ENCODE measurements around the gene TRIM72. TPM values are rescaled to one million over a fixed set of nuclear protein-coding genes. Genes with fewer than 3 reads are reported as not detected.

The TRIM72 gene
- total and polyA plus RNA-seq, 8 donors: under 0.01 to 0.15 (median 0.10) TPM; not detected in 5

- intact Hi-C loops (cut with DNase I; ENCODE audit: low total_unique reads): no loop called here
- no peak for DNase-seq
- peaks cover 0 to under 1% (median 0%) of the 10 kb centered on the region in 4 donors for H3K4me1 ChIP-seq
- peaks cover 0 to 38% (median 2%) of the 10 kb centered on the region in 3 donors for H3K27me3 ChIP-seq
- no peak for TF ChIP-seq POLR2A (IDR thresholded peaks at IDR 0.05)
- no peak for TF ChIP-seq CTCF (IDR thresholded peaks at IDR 0.05)
- TF ChIP-seq POLR2AphosphoS5 (IDR thresholded peaks at IDR 0.05): no peak
- H3K36me3 ChIP-seq: peaks cover 0 to 9% (median 0%) of the 10 kb centered on the region in 4 donors
- WGBS, 5 donors: 81 to 86% (median 83%) methylated on average over 5 of the region's 5 CpGs
- H3K27ac ChIP-seq: no peak overlapping the region
- H3K4me3 ChIP-seq: no peak overlapping the region
- no peaks in the 10 kb centered on the region for H3K9me3 ChIP-seq
These were observed 56.9 kb downstream of the TRIM72 start for GRCh38 chr16:31270795-31271194.

DNA sequence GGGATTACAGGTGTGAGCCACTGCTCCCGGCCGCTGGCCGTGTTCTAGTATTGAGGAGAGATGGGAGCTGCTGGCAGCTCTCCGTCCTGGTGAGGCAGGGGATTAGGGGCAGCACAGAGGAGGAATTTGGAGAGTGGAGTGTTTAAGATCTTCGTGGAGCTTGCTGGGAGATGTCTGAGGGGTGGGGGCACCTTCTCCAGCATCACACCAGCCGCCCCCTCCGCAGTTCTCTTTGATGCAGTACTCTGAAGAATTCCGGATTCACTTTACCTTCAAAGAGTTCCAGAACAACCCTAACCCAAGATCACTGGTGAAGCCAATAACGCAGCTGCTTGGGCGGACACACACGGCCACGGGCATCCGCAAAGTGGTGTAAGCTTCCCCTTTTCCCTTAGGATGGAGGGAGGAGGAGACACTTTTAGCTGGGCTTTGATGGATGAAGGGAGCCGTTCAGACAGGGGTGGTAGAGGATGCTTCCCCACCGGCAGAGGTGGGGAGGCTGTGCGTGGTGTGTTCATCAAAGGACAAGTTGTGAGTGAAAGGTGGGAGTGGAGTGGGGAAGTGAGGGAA lies 57.8 kb downstream of the TRIM72 start:
- WGBS, 5 donors: 67 to 81% (median 71%) methylated on average over 16 of the region's 16 CpGs
- H3K36me3 ChIP-seq: peaks cover 0 to 9% (median 0%) of the 10 kb centered on the region in 4 donors

GRCh38 chr16:31273187-31273586 lies 59.3 kb downstream of the TRIM72 start:
- H3K27me3 ChIP-seq: peaks cover 0 to 22% (median 0%) of the 10 kb centered on the region in 3 donors
- DNase-seq: no peak
- TF ChIP-seq POLR2A (IDR thresholded peaks at IDR 0.05) (no peak), CTCF (IDR thresholded peaks at IDR 0.05) (no peak), EP300 (IDR thresholded peaks at IDR 0.05) (no peak), POLR2AphosphoS5 (IDR thresholded peaks at IDR 0.05) (no peak)
- 85 to 91% (median 90%) methylated on average over 7 of the region's 7 CpGs for WGBS, 5 donors
- intact Hi-C loops (cut with DNase I; ENCODE audit: low total_unique reads): no loop called here
- H3K36me3 ChIP-seq: peaks cover 0 to 9% (median 0%) of the 10 kb centered on the region in 4 donors
- H3K4me1 ChIP-seq: no peaks in the 10 kb centered on the region
- H3K4me3 ChIP-seq: no peak overlapping the region
- no peak overlapping the region for H3K27ac ChIP-seq
- H3K9me3 ChIP-seq: no peaks in the 10 kb centered on the region

More for the DNA sequence above, 57.8 kb downstream of the TRIM72 start:
- no peaks in the 10 kb centered on the region for H3K9me3 ChIP-seq
- TF ChIP-seq EP300 (IDR thresholded peaks at IDR 0.05) (no peak), CTCF (IDR thresholded peaks at IDR 0.05) (no peak), POLR2A (IDR thresholded peaks at IDR 0.05) (no peak), POLR2AphosphoS5 (IDR thresholded peaks at IDR 0.05) (no peak)
- intact Hi-C loops (cut with DNase I; ENCODE audit: low total_unique reads): no loop called here
- no peak for DNase-seq
- H3K27me3 ChIP-seq: peaks cover 0 to 35% (median 0%) of the 10 kb centered on the region in 3 donors
- no peaks in the 10 kb centered on the region for H3K4me1 ChIP-seq
- H3K27ac ChIP-seq: no peak overlapping the region
- H3K4me3 ChIP-seq: no peak overlapping the region

DNA sequence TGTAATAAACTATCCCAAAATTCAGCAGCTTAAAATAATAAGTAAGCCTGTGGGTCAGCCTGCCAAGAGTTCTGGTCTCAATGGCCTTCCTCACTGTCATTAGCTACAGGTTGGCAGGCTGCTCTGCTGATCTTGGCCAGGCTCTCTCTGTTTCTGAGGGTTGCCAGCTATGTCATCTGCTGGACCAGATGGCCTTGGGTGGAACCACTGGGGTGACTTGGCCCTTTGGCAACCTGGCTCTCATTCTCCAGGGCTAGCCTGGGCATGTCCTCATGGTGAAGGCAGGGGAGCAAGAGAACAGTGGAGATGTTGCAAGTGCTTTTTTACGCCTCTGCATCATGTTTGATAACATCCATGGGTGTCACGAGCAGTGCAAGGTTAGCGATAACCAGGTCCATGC lies 59.8 kb downstream of the TRIM72 start:
- intact Hi-C loops (cut with DNase I; ENCODE audit: low total_unique reads): no loop called here
- WGBS, 5 donors: 76 to 90% (median 86%) methylated on average over 3 of the region's 3 CpGs
- TF ChIP-seq EP300 (IDR thresholded peaks at IDR 0.05) (no peak), POLR2A (IDR thresholded peaks at IDR 0.05) (no peak), POLR2AphosphoS5 (IDR thresholded peaks at IDR 0.05) (no peak), CTCF (IDR thresholded peaks at IDR 0.05) (no peak)
- DNase-seq: no peak
- Histone ChIP-seq H3K27me3 (peaks cover 0 to 17% (median 0%) of the 10 kb centered on the region in 3 donors), H3K36me3 (peaks cover 0 to 9% (median 0%) of the 10 kb centered on the region in 4 donors), H3K4me1 (no peaks in the 10 kb centered on the region), H3K27ac (no peak overlapping the region), H3K4me3 (no peak overlapping the region), H3K9me3 (no peaks in the 10 kb centered on the region)
